ENCODE measurements around the gene NME7.
"Not testable (repeated sequence)": the region's sequence is repeated elsewhere in the genome, so short reads cannot be mapped to it uniquely, and the experiment has no call there.

NME7 gene

DNA sequence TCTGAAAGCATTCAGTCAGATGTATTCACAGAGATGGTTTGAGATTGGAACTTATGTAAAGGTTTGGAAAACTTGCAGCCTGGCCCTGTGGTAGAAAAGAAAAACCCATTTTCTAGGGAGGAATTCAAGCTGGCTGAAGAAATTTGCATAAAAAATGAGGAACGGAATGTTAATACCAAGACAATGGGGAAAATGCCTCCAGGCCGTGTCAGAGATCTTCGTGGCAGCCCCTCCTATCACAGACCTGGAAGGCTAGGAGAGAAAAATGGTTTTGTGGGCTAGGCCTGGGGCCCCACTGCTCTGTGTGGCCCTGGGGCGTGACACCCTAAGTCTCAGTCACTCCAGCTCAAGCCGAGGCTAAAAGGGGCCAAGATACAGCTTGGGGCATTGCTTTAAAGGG lies 26.7 kb downstream of the NME7 start:
- no peak for DNase-seq

- no peak for DNase-seq
Observed at GRCh38 chr1:169339773-169340172, 27.8 kb downstream of the NME7 start.

DNA sequence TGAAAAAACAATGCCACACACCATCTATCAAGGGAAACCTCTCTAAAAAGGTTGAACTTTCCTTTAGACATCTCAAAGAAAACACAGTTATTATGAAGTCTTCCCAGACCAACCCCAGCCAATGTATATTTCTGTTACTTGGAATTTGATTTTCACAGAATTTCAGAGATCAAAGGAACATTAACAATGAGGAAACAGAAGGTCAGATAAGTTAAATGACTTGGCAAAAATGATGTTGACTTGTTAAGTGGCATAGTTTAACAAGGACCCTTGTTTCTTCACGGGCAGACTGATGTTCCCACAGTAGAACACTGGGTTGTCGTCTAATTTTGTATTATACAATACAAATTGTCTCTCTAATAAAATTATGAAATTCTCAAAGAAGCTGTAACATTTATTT lies 29.0 kb downstream of the NME7 start:
- no peak for DNase-seq

DNA sequence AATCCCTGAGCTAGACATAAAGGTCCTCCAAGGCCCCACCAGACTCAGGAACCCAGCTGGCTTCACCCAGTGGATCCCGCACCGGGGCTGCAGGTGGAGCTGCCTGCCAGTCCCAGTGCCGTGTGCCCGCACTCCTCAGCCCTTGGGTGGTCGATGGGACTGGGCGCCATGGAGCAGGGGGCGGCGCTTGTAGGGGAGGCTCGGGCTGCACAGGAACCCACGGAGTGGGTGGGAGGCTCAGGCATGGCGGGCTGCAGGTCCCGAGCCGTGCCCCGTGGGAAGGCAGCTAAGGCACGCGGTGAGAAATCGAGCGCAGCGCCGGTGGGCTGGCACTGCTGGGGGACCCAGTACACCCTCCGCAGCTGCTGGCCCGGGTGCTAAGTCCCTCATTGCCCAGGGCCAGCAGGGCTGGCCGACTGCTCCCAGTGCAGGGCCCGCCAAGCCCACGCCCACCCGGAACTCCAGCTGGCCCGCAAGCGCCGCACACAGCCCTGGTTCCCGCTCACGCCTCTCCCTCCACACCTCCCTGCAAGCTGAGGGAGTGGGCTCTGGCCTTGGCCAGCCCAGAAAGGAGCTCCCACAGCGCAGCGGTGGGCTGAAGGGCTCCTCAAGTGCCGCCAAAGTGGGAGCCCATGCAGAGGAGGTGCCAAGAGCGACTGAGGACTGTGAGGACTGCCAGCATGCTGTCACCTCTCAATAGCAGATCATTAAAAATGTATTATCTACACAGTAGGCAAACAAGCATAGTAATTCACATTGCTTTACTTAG lies 30.5 kb downstream of the NME7 start:
- not testable (repeated sequence) for DNase-seq

GRCh38 chr1:169334727-169335126 lies 32.9 kb downstream of the NME7 start:
- DNase-seq: not testable (repeated sequence)

DNA sequence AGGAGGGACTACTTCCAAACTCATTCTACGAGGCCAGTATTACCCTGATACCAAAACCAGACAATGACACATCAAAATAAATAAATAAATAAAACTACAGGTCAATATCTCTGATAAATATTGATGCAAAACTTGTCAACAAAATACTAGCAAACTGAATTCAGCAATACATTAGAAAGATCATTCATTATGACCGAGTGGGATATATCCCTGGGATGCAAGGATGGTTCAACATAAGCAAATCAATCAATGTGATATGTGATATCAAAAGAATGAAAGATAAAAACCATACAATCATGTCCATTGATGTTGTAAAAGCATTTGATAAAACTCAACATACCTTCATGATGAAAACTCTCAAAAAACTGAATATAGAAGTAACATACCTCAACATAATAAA lies 36.7 kb downstream of the NME7 start:
- DNase-seq: no peak

GRCh38 chr1:169329383-169329782 lies 38.2 kb downstream of the NME7 start:
- no peak for DNase-seq

DNA sequence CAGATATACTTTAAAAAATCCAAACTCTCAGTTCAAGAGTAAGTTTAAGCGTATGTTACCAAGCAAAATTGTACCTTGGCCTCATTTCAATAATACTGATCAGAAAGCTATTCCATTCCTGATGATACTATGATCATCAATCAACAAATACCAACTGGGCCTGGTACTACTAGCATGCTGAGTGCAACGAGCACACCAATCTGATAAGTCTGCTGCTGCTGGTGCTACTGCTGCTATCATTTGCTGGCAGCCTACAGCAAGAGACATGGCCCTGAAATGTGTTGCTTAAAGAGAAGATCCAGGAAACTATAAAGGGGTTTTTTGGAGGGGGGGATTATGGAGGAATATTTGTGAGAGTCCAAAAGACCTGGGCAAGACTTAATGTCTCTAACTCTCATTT lies 39.7 kb downstream of the NME7 start:
- no peak for DNase-seq

DNA sequence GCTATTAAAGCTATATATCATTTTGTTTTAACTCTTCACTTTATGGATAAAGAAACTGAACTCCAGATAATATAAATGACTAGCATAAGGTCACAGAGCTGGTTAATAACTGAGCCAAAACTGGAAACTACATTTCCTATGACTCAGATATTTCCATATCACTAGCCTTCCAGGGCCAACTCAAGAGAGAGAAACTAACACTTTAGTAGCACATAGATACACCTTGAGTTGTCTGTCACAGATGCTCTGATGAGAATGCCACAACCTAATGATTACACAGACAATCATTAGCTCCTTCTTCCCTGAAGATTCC lies 40.7 kb downstream of the NME7 start:
- DNase-seq: no peak

GRCh38 chr1:169326261-169326955 lies 41.2 kb downstream of the NME7 start:
- no peak for DNase-seq

DNA sequence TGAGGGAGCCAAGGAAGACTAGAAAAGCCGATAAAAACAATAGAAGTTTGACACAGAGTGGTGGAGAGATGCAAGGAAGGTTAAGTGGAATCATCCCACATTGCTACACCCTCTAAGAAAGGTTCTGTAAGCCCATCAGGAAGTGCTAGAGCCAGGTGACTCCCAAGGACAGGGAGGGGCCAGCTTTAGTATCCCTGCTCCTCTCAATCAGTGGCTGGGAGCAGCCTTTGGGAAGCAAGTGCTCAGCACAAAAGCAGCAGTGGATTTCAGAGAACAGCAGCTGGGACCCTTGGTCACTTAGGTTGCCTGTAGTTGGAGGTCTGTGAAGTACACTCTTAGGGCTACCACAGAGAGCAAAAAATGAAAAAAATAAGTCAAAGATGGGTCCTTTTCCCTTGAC lies 42.5 kb downstream of the NME7 start:
- DNase-seq: peak; percentile 55

DNA sequence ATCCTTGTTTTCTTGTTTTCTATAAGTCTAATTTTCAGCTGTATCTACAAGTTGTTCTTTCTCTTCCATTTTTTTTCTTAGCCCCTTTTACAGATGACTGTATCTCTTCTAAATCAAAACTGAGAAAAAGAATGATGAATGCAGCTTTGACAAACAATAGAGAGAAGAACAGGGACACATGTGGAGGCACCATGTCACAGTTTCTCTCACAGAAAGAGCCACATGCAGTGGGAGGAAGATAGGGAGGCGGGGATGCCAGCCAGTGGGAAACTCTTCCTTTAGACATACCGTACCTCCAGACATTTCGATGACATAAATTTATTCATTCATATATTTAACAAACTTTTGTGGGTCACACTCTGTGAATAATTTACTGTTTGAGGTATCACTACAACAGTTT lies 45.5 kb downstream of the NME7 start:
- no peak for DNase-seq

DNA sequence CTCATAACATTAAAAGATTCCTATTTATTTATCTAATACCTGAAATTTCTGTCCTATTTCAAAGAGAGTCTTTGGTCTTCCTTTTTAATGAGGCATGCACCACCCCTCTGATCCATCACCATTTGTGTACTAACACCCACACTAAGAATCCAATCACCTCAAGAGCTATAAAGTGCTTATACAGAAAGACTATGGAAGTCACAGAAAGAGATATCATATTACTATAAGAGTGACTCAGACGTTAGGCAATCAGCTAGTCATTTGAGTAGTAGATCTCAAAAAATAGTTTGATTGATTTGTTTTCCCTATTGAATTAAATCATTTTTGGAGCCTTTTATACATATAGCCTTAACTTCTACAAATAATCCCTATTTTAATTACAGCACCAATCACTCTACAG lies 46.1 kb downstream of the NME7 start:
- no peak for DNase-seq

GRCh38 chr1:169318536-169319244 lies 48.9 kb downstream of the NME7 start:
- DNase-seq: no peak

- no peak for DNase-seq
Observed at GRCh38 chr1:169316556-169316955, 51.0 kb downstream of the NME7 start.

DNA sequence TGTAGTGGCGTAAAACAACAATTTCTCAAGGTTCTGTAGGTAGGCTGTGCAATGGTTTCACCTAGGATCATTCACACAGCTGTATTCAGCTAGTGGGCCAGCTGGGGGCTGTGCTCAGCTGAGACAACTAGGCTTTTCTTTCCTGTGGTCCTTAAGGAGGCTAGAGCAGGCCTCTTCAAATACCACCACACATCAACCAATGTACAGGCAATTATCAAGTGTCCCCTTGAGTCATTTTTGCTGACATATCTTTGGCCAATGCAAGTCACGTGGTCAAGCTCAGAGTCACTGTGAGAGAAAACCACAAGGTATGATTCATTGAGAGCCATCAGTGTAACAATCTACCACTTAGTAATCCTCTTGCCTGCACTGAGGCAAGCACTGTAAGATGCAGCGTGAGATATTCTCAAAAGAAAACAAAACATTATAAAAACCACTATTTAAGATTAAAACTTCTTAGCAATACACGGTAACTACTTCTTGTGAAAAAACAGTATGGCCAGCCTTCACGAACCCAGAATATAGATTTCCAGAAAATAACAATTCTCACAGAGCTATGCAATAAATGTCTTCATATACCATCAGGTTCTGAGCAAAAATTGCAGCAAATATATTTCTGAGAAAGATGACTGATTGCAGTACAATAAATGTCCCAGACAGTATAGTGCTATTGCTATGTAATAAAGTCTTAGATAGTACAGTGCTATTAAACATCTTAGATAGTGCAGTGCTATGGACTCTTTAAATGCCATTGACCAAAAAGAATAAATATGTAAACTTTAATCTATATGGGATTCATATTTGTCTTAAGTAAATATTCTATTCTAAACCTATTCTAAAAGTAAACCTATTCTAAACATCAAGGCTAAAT lies 55.3 kb downstream of the NME7 start:
- DNase-seq: peak; percentile 93

GRCh38 chr1:169309178-169310166 lies 58.1 kb downstream of the NME7 start:
- no peak for DNase-seq

GRCh38 chr1:169308313-169309039 lies 59.1 kb downstream of the NME7 start:
- no peak for DNase-seq

GRCh38 chr1:169307176-169307575 lies 60.4 kb downstream of the NME7 start:
- DNase-seq: no peak

DNA sequence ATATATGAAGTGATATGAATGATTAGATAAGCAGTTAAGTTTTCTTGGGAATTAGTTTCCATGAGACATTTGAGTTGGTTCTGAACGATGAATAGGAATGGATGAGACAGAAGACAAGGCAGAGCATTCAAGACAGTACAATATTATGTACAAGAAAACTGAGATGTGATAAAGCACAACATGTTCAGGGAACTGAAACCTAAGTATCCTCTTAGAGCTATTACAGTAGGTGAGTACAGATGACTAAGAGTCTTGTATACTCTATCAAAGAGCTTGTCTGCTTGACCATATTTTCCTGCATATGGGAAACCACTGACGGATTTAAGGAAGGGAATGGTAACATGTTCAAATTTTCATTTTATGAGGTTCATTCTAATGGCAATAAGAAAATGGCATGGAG lies 61.6 kb downstream of the NME7 start:
- no peak for DNase-seq

- no peak for DNase-seq
Observed at GRCh38 chr1:169305356-169305755, 62.2 kb downstream of the NME7 start.
